ENCODE results near the gene PLEKHH2. TPM values are rescaled to one million over a fixed set of nuclear protein-coding genes. Genes with fewer than 3 reads are reported as not detected.

The PLEKHH2 gene
- total and polyA plus RNA-seq, 2 of the 13 experiments (the other 11 are each of a cell fraction or from before 2014, with no cell fraction given), result 1.1 to 3.0 TPM

- TF ChIP-seq GFI1 (CRISPR knock-in tag; IDR thresholded peaks at IDR 0.05; ENCODE audit: borderline replicate concordance) (peak; percentile 58; the same call in 1 of the 2 replicates), SAFB2 (CRISPR knock-in tag; IDR thresholded peaks at IDR 0.05; ENCODE audit: borderline replicate concordance, low read depth) (no peak), AKAP8 (CRISPR knock-in tag; IDR thresholded peaks at IDR 0.05) (no peak), EZH2 (conservative IDR thresholded peaks at IDR 0.05; ENCODE audit: low read depth, low read length) (no peak), SMARCE1 (IDR thresholded peaks at IDR 0.05; ENCODE audit: borderline replicate concordance) (no peak), ZBTB8A (CRISPR knock-in tag; IDR thresholded peaks at IDR 0.05; ENCODE audit: borderline replicate concordance, low read depth) (no peak), BHLHE40 (IDR thresholded peaks at IDR 0.05; ENCODE audit: low read length) (peak; percentile 80), FOXC1 (CRISPR knock-in tag; IDR thresholded peaks at IDR 0.05; ENCODE audit: borderline replicate concordance) (no peak), DMAP1 (CRISPR knock-in tag; IDR thresholded peaks at IDR 0.05) (no peak), ZNF552 (CRISPR knock-in tag; IDR thresholded peaks at IDR 0.05; ENCODE audit: borderline replicate concordance) (no peak), SOX6 (IDR thresholded peaks at IDR 0.05) (no peak), SOX6 (CRISPR knock-in tag; IDR thresholded peaks at IDR 0.05) (peak; percentile 96), TAF15 (IDR thresholded peaks at IDR 0.05; ENCODE audit: low read depth, low read length, poor library complexity, severe bottlenecking) (no peak), ZNF33A (CRISPR knock-in tag; IDR thresholded peaks at IDR 0.05; ENCODE audit: borderline replicate concordance) (no peak), ZNF746 (CRISPR knock-in tag; IDR thresholded peaks at IDR 0.05) (no peak), ZNF598 (CRISPR knock-in tag; IDR thresholded peaks at IDR 0.05; ENCODE audit: borderline replicate concordance) (no peak), NCOA1 (CRISPR knock-in tag; IDR thresholded peaks at IDR 0.05) (no peak), BCL6 (CRISPR knock-in tag; IDR thresholded peaks at IDR 0.05) (peak; percentile 97), ZNF362 (CRISPR knock-in tag; IDR thresholded peaks at IDR 0.05; ENCODE audit: borderline replicate concordance) (no peak), ZNF576 (CRISPR knock-in tag; IDR thresholded peaks at IDR 0.05) (no peak), ZNF160 (CRISPR knock-in tag; IDR thresholded peaks at IDR 0.05) (no peak), ZBTB43 (CRISPR knock-in tag; conservative IDR thresholded peaks at IDR 0.05) (peak; percentile 71; the same call in 1 of the 2 replicates), FOXA3 (CRISPR knock-in tag; IDR thresholded peaks at IDR 0.05) (peak; percentile 100), FOXK2 (IDR thresholded peaks at IDR 0.05) (peak; percentile 72), IKZF5 (CRISPR knock-in tag; IDR thresholded peaks at IDR 0.05) (peak; percentile 67; the same call in 1 of the 2 replicates), ZNF878 (CRISPR knock-in tag; IDR thresholded peaks at IDR 0.05) (peak; percentile 67; the same call in 1 of the 2 replicates)
Measured at GRCh38 chr2:43634604-43635306, 2.3 kb upstream of the PLEKHH2 start (continued).
